ENCODE measurements around the gene NLRX1. TPM values are rescaled to one million over a fixed set of nuclear protein-coding genes. Genes with fewer than 3 reads are reported as not detected.
A peak's percentile ranks its signal among the peaks of the same experiment; 100 is the strongest.
"Not testable (repeated sequence)": the region's sequence is repeated elsewhere in the genome, so short reads cannot be mapped to it uniquely, and the experiment has no call there.

The NLRX1 gene, protein sequence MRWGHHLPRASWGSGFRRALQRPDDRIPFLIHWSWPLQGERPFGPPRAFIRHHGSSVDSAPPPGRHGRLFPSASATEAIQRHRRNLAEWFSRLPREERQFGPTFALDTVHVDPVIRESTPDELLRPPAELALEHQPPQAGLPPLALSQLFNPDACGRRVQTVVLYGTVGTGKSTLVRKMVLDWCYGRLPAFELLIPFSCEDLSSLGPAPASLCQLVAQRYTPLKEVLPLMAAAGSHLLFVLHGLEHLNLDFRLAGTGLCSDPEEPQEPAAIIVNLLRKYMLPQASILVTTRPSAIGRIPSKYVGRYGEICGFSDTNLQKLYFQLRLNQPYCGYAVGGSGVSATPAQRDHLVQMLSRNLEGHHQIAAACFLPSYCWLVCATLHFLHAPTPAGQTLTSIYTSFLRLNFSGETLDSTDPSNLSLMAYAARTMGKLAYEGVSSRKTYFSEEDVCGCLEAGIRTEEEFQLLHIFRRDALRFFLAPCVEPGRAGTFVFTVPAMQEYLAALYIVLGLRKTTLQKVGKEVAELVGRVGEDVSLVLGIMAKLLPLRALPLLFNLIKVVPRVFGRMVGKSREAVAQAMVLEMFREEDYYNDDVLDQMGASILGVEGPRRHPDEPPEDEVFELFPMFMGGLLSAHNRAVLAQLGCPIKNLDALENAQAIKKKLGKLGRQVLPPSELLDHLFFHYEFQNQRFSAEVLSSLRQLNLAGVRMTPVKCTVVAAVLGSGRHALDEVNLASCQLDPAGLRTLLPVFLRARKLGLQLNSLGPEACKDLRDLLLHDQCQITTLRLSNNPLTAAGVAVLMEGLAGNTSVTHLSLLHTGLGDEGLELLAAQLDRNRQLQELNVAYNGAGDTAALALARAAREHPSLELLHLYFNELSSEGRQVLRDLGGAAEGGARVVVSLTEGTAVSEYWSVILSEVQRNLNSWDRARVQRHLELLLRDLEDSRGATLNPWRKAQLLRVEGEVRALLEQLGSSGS
- total RNA-seq, result 18.4 and 22.0 TPM in 2 replicates

DNA sequence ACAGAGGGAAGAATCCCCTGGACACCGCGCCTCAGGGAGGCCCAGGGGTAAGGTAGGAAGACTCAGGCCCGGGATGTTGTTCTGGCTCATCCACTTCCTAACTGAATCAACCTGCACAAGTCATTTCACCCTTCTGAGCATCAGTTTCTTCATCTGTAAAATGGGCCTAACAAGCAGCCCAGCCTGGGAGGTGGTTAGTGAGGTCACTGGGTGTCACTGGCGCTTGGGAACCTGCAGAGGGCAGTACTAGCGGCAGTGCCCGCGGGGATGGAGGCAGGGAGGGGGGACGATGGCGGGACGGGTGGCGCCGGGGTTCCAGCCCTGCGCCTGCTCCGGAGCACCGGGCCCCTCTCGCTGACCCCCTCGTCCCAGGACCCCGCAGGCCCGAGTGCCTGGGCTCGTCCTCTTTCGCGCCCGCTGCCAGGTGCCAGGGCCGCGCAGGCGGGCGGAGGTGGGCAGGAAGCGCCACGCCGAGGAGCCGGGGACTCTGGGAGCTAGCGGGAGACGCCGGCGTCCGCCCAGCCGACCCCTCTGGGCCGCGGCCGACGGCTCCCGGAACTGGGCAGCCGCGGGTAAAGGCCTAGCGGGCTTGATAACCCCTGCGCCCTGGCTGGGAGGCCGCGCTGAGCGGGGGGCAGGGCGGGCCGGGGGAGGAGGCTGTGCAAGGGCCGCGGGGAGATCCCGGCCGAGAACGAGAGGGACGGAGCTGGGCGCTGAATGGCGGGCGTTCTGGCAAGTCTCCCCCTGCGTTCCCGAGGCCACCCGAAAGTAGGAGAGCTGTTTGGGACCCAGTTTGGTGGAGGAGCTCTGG is at the start of gene NLRX1:
TSS of gene NLRX1 (plus strand) at position 255 of the 811 bp plus-strand sequence. CDS start 2,679 bp downstream, outside the sequence.
- peak; percentile 94 for DNase-seq

GRCh38 chr11:119118946-119119345 is 49.6 kb upstream of the NLRX1 start:
- no peak for DNase-seq

- peak; percentile 24 for DNase-seq
These were observed 47.9 kb upstream of the NLRX1 start for GRCh38 chr11:119120639-119121007.

- DNase-seq, result peak; percentile 100
These were observed 47.3 kb upstream of the NLRX1 start, which contains the start of gene HINFP for GRCh38 chr11:119121008-119121810. Gene HINFP, plus strand, starts transcription at chr11:119121580. Its CDS starts 5,365 bp downstream, at chr11:119126945.

- DNase-seq, result no peak
These were observed 46.8 kb upstream of the NLRX1 start for GRCh38 chr11:119121811-119122124.

- no peak for DNase-seq
These were observed 42.7 kb upstream of the NLRX1 start for GRCh38 chr11:119125821-119126220.

DNA sequence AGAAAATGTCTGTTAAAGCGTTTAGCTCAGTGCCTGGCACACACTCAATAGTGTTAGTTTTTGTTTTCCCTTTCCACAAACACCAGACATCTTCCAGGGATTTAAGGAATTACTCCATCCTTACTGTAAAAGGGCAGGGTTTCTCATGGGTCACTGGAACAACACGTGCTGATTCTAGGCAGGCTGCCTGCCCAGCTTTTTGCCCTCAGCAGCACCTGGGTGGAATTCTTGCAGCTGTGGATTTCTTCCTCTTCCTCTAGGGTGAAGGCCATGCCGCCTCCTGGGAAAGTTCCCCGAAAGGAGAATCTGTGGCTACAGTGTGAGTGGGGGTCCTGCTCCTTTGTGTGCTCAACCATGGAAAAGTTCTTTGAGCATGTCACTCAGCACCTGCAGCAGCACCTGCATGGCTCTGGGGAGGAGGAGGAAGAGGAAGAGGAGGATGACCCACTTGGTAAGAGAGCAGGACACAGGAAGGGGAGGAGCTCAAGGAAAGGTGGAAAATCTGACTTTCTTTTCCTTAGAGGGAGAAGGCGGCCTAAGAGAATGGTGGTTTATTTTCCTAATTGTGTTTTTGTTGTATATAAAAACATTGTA is 41.8 kb upstream of the NLRX1 start:
- peak; percentile 45 for DNase-seq

GRCh38 chr11:119130662-119131061 is 37.9 kb upstream of the NLRX1 start:
- DNase-seq, result peak; percentile 37

GRCh38 chr11:119134389-119134978 is 34.0 kb upstream of the NLRX1 start:
- peak; percentile 45 for DNase-seq

- DNase-seq, result not testable (repeated sequence)
These were observed 29.2 kb upstream of the NLRX1 start for GRCh38 chr11:119139276-119139675.

DNA sequence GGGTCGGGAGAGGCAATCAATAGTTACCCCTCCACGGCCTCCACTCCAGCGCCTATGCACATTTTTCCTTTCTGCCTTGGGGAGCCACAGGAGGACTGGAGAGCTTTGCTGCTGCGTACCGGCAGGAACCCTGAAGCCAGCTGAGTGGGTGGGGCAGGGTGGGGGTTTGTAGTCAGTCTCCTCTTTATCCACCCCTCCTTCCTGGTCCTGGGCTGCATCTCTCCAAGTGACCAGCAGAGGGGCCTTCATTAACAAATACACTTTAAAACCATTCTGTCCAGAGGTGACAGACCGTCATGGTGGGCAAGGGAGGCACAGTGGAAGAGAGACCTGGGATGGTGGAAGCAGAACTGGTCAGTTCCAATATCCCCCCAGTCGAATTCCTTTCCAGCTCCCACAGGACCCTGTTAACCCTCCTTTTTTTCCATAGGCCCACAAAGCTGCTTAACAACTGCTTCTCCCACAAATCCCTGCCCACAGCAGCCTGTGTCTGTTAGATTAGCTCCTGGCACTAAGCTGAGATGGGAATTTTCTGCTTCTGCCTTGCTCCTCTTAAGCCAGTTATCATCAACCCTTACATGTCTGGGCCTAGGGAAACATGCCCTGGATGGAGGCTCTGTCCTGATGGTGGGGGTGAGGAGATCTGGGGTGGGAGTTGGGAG is 23.6 kb upstream of the NLRX1 start:
- peak; percentile 82 for DNase-seq

DNA sequence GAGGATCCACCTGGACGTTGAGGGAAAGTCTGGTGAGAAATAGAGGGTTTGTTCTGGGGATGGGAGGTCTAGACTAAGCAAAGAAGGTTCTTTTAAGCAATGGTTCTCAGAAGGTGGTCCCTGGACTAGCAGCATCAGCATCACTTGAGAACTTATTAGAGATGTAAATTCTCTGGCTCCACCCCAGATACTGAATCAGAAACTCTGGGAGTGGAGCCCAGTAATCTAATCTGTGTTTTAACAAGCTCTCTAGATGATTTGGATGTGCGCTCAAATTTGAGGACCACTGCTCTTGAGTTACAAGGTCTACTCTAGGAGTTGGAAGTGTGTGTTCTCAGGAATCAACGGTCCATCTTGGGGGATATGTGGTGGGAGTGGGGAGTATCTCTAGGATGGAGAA is 23.0 kb upstream of the NLRX1 start:
- DNase-seq, result no peak

DNA sequence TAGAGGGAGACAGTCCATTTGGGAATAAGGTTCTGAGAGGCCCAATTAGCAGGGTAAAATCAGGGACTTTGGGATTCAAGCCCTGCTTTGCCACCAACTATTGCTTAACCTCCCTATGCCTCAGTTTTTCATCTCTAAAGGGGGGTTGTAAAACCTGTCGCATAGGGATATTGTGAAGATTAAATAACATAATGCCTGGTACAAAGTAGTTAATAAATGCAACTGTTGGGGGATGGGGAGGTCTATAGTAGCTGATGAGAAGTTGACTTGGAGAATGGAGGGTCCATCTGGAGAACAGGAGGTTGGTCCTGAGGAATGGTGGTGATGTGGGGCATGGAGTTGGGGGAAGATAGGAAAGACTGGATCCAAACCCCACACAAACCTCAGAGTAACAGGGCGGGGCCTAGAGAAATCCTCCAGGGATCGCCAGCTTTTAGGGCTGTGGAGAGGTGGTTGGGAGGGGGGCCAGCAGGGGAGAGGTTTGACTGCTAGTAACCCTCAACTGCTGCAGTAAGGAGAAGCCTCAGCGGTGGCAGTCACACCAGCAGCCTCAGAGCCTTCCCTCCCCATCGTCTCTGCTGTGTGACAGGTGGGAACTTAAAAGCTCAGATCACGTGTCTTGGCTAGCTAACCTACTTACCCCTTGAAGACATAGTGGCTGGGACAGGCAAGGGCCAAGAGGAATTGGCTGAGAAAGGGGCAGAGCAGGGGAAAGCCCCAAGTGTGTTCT is 20.8 kb upstream of the NLRX1 start:
- no peak for DNase-seq

DNA sequence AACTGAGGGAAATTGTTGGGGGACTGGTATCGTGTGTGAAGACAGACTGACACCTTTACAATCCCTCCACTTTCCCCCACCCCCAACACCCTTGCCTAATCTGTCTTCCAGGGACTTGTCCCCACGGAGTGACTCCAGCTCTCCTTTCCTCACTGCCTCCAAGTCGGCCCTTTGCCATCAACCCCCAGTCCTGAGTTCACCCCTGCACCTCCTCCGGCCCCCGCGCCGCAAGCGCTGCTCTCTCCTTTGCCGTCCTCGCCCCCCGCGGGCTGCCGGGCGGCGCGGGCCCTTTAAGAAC is 19.9 kb upstream of the NLRX1 start:
- DNase-seq, result no peak

DNA sequence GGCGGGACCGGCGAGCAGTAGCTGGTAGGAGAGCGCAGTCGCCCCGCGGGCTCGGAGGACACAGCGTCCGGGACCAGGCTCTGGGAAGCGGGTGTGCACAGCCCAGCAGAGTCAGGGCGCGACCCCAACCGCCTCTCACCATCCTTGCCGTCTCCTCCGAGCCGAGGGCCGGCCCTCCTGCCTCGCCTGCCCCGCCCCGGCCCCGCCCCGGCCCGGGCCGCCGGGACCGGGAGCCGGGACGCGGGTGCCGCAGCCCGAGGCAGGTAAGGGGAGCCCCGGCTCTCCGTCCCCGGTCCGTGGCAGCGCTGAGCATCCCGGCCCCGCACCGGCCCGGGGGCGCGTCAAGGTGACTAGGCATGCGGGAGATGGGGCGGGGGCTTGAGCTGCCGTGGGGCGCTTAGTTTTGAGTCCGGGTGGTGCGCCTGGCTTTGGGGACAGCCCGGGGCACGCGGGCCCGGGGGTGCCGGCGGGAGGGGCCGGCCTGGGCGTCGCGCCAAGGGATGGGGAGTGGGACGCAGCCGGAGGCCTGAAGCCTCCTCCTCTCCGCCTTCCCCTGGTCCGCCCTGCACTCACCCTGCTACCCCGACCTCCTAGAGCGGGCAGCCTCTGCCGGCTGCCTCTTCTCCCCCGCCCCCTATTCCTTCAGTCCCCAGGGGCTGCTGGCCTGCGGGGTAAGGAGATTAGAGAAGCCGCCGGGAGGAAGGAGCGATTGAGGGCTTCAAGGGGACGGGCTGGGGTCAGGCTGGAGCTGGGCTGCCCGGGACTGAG is 19.3 kb upstream of the NLRX1 start, which contains the start of gene ABCG4:
TSS of gene ABCG4 (plus strand) at position 35 of the 768 bp plus-strand sequence. CDS start 914 bp downstream, outside the sequence.
- DNase-seq, result peak; percentile 35

GRCh38 chr11:119149786-119150275 is 18.7 kb upstream of the NLRX1 start:
- DNase-seq, result no peak

- no peak for DNase-seq
These were observed 16.5 kb upstream of the NLRX1 start for GRCh38 chr11:119152043-119152442.

DNA sequence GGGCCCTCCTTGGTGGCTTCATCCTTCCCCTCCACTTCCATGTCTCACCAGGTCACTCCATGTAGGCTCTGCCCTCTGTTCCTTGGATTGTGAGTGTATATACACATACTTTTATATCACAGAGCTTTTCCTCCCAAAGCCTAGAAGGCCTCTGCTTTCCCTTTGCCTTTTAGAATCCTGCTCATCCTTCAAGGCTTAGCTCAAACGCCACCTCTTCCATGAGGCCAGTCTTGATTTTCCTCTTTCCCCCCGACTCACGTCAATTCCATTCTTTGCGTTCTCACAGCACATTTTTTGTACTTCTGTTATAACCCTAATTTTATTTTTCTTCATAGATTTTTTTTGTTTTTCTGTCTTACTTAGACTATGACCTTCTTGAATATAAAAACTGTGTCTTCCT is 15.9 kb upstream of the NLRX1 start:
- no peak for DNase-seq

Data from dermis blood vessel endothelial cell (primary cell).